Sigmoid colon (tissue), 4 donors: ENCODE results near the gene GUCA2B.

Source experiments
- EP300 ChIP-seq, 4 donors: sonication (generic); formaldehyde crosslinking; IDR thresholded peaks; one replicate each; pipeline ENCODE4 v1.6.1; 2017; ENCODE audit warnings: antibody characterized with exemption in 4 of 4
- POLR2A ChIP-seq, 2 donors: fragments of 450-650 bp; IDR thresholded peaks; one replicate each; pipeline ENCODE4 v1.6.1; 2016; ENCODE audit warnings: antibody characterized with exemption in 2 of 2, mild to moderate bottlenecking in 2 of 2, moderate library complexity in 2 of 2
- POLR2AphosphoS5 ChIP-seq, 4 donors: sonication (generic); formaldehyde crosslinking; IDR thresholded peaks; one replicate each; pipeline ENCODE4 v1.6.1; 2017; ENCODE audit warnings: antibody characterized with exemption in 4 of 4
- TF ChIP-seq, protein P1 (sequence below), 4 experiments: fragments of 450-650 bp in 3 of 4; fragments of 200-600 bp in 1 of 4; IDR thresholded peaks; one replicate each; pipeline ENCODE4 v1.5.1; 2016 to 2019; ENCODE audit warnings: antibody characterized with exemption in 4 of 4, mild to moderate bottlenecking in 3 of 4, moderate library complexity in 2 of 4

DNA sequence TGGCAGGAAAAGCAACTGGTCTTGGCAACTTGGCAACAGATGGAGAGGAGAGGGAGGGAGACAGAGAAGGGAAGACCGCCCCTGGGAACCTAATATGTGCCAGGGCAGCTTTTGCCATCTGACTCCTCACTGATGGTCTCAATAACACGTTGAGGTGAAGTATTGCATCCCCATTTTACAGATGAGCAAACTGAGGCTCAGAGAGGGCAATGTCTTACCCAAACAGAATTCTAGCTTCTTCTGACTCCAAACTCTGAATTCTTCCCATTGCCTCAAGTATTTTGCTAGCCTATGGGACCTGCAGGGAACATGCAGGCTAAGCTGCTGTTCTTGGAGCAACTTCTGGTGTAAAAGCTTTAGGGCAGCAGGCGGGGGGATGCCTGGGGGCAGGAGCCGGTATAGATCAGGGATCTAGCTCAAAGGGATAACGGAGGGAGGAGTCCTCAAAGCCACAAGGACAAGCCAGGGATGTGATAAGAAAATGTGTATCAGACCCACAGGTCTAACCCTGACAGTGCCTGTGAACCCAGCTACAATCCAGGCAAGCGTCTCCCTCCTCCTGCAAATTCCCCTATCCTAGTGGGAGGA is 18.6 kb downstream of the GUCA2B start:
- TF ChIP-seq, protein P1, sequence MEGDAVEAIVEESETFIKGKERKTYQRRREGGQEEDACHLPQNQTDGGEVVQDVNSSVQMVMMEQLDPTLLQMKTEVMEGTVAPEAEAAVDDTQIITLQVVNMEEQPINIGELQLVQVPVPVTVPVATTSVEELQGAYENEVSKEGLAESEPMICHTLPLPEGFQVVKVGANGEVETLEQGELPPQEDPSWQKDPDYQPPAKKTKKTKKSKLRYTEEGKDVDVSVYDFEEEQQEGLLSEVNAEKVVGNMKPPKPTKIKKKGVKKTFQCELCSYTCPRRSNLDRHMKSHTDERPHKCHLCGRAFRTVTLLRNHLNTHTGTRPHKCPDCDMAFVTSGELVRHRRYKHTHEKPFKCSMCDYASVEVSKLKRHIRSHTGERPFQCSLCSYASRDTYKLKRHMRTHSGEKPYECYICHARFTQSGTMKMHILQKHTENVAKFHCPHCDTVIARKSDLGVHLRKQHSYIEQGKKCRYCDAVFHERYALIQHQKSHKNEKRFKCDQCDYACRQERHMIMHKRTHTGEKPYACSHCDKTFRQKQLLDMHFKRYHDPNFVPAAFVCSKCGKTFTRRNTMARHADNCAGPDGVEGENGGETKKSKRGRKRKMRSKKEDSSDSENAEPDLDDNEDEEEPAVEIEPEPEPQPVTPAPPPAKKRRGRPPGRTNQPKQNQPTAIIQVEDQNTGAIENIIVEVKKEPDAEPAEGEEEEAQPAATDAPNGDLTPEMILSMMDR (IDR thresholded peaks at IDR 0.05) = no peak
- TF ChIP-seq POLR2A (IDR thresholded peaks at IDR 0.05) = no peak
- TF ChIP-seq POLR2AphosphoS5 (IDR thresholded peaks at IDR 0.05) = no peak
- no peak for TF ChIP-seq EP300 (IDR thresholded peaks at IDR 0.05)
